LNCAP (cell line): Measurements from ENCODE around the gene LIPC.

Experiments used
- TF ChIP-seq, protein P1 (sequence below): fragments of 450-650 bp; IDR thresholded peaks from 2 replicates; pipeline ENCODE4 v1.5.1; 2017; ENCODE audit warnings: mild to moderate bottlenecking

The LIPC gene

GRCh38 chr15:58486062-58486461 lies 54.3 kb downstream of the LIPC start:
- TF ChIP-seq, protein P1, sequence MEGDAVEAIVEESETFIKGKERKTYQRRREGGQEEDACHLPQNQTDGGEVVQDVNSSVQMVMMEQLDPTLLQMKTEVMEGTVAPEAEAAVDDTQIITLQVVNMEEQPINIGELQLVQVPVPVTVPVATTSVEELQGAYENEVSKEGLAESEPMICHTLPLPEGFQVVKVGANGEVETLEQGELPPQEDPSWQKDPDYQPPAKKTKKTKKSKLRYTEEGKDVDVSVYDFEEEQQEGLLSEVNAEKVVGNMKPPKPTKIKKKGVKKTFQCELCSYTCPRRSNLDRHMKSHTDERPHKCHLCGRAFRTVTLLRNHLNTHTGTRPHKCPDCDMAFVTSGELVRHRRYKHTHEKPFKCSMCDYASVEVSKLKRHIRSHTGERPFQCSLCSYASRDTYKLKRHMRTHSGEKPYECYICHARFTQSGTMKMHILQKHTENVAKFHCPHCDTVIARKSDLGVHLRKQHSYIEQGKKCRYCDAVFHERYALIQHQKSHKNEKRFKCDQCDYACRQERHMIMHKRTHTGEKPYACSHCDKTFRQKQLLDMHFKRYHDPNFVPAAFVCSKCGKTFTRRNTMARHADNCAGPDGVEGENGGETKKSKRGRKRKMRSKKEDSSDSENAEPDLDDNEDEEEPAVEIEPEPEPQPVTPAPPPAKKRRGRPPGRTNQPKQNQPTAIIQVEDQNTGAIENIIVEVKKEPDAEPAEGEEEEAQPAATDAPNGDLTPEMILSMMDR = no peak

DNA sequence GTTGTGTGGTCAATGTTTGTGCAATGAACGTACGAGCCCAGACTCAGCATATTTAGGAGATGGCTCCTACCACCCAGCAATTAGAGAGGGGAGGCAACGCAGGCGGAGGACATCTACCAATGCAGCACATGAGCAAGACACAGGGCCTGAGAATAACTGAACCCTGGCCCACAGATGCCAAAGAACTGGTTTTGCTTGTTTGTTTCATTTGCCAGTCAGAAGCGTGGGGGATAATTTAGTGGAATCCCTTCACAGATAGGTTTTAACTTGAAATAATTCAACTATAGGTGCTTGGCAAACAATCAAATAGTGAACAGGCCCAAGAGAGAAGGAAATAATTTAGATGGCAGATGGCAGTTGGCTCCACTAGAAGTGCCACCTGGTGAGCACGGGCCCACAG lies 54.8 kb downstream of the LIPC start:
- TF ChIP-seq, protein P1 = no peak

- TF ChIP-seq, protein P1 = no peak
Observed at GRCh38 chr15:58487041-58487723, 55.4 kb downstream of the LIPC start.

GRCh38 chr15:58487724-58488120 lies 55.9 kb downstream of the LIPC start:
- TF ChIP-seq, protein P1 = no peak

GRCh38 chr15:58489289-58490085 lies 57.7 kb downstream of the LIPC start:
- TF ChIP-seq, protein P1 = no peak

DNA sequence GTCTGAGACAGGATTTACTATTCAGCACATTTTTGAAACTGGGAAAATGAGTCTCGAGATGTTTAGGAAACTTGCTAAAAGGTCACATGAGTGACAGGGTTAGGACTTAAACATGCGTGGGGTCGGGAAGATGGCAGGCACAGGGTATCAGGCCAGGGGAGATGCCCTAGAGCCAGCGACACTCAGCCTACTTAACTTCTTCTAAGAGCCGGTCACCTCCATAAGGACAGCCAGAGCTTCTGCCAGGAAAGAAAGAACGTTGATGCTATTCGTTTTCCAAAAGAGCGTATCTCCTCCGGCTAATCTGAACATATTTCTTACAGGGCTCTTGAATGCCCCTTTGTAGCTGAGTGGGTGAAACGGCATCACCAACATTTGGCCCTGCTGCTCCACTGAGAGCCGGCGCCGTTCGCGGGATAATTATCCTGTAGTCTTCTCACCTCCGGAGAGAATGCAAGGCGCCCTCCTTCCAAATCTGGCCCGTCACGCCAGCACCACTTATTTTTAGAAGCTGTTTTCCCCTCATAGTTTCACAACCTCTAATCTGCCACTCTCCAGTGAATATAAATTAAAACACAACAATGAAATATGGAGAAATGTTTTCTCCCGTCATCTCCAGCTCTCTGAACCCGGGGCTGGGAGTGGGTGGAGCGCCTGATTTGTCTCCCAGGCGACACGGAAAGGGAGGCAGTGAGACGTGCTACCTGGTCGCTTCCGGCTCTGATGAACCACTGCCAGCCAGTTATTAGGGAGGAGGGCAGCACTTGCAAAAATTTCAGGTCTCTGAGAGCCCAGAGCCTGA lies 58.5 kb downstream of the LIPC start:
- TF ChIP-seq, protein P1 = no peak

DNA sequence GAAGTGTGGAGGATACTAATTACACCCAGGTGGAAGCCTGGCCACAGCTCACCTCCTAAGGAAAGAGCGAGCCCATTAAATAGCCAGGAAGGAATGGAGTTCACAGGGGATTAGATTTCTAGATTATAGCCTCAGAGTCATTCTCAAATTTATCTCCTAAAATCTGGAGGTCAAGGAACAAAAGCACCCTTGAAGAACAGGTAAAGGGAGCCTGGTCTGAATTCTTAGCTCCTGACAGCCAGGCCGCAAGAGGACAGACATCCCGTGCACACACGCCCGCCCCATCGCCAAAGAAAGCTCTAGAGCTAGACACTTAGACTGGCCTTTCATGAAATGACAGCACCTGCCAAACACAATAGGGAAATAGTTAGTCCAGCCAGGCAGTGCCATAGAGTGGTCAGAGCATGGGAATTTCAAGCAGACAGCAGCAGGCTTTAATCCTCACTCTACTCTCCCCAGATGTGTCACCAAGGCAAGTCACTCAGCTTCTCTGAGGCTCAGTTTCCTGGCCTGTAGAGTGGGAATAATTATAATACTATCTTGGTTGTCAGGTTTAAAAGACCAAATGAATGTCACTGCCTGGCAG lies 59.2 kb downstream of the LIPC start:
- TF ChIP-seq, protein P1 = no peak
